ENCODE measurements around the gene RECK. TPM values are rescaled to one million over a fixed set of nuclear protein-coding genes. Genes with fewer than 3 reads are reported as not detected.

RECK gene
- total RNA-seq, 1 donor from 2014 or later = 11.1 TPM

DNA sequence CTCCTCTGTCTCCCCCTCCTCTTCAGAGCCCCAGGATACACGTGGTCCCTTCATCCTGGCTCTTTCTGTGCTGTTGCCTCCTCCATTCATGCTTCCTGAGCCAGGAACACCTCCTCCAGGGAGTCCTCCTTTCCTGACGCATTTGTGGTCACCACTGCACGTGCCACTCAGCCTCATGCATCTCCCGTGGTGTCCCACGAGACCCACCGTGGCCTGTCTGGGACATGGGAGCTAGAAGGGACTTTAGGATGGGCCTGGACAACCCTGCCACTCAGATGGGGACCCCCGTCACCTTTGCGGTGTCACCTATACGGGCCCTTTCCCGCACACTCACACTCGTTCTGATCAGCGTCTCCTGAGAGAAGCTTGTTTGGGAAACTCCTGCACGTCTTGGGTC, 106.5 kb downstream of the RECK start:
- peaks cover 21% of the 10 kb centered on the region for H3K36me3 Mint-ChIP-seq (ENCODE audit: unreplicated experiment)
- H3K4me3 Mint-ChIP-seq (ENCODE audit: unreplicated experiment) = no peak overlapping the region
- peaks cover 2% of the 10 kb centered on the region for H3K27me3 Mint-ChIP-seq (ENCODE audit: unreplicated experiment)
- peaks cover 7% of the 10 kb centered on the region for H3K9me3 Mint-ChIP-seq (ENCODE audit: unreplicated experiment)
- H3K4me1 Mint-ChIP-seq (ENCODE audit: low read depth, unreplicated experiment) = peaks cover 36% of the 10 kb centered on the region
- H3K27ac Mint-ChIP-seq (ENCODE audit: unreplicated experiment) = peak overlapping the region; percentile 43
- TF ChIP-seq CTCF (IDR thresholded peaks at IDR 0.05; ENCODE audit: partially characterized antibody, unreplicated experiment) = no peak
- DNase-seq = no peak

- DNase-seq = no peak
- Mint-ChIP-seq H3K9me3 (ENCODE audit: unreplicated experiment) (peaks cover 3% of the 10 kb centered on the region), H3K36me3 (ENCODE audit: unreplicated experiment) (peaks cover 21% of the 10 kb centered on the region), H3K27ac (ENCODE audit: unreplicated experiment) (no peak overlapping the region), H3K27me3 (ENCODE audit: unreplicated experiment) (no peaks in the 10 kb centered on the region), H3K4me1 (ENCODE audit: low read depth, unreplicated experiment) (peaks cover 25% of the 10 kb centered on the region), H3K4me3 (ENCODE audit: unreplicated experiment) (no peak overlapping the region)
- no peak for TF ChIP-seq CTCF (IDR thresholded peaks at IDR 0.05; ENCODE audit: partially characterized antibody, unreplicated experiment)
These were observed 107.9 kb downstream of the RECK start for GRCh38 chr9:36144309-36145232.

DNA sequence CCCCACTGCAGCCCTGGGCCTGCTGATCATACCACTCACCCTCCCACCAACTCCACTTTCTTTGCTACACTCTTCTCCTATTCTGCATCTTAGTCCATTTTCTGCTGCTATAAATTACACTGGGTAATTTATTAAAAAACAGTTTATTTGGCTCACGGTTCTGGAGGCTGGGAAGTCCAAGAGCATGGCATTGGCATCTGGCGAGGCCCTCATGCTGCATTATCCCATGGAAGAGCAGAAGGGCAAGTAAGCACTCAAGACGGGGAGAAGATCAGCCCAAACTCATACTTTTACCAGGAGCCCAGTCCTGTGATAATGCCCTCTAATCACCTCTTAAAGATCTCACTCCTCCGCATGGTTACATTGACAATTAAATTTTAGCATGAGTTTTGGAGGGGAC, 109.3 kb downstream of the RECK start:
- no peak for TF ChIP-seq CTCF (IDR thresholded peaks at IDR 0.05; ENCODE audit: partially characterized antibody, unreplicated experiment)
- Mint-ChIP-seq H3K9me3 (ENCODE audit: unreplicated experiment) (peaks cover 3% of the 10 kb centered on the region), H3K27ac (ENCODE audit: unreplicated experiment) (no peak overlapping the region), H3K4me3 (ENCODE audit: unreplicated experiment) (no peak overlapping the region), H3K27me3 (ENCODE audit: unreplicated experiment) (no peaks in the 10 kb centered on the region), H3K36me3 (ENCODE audit: unreplicated experiment) (peaks cover 21% of the 10 kb centered on the region), H3K4me1 (ENCODE audit: low read depth, unreplicated experiment) (peaks cover 15% of the 10 kb centered on the region)
- no peak for DNase-seq

DNA sequence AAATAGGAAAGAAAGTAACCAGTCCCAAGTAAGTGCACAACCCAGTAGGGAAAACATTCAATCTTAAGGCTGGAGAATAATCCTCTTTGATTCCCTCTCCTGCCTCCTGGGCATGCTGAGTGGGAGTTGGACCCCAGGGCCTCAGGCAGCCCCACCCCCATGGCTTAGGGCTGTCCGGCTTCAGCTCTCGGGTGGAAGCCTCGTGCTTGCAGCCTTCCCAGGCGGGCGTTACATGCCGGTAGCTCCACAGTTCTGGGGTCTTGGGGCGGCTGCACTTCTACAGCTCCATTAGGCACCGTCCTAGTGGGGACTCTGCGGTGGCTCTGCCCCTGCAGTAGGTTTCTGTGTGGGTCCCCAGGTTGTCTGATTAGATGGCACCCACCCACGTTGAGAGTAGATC, 109.9 kb downstream of the RECK start:
- no peak for TF ChIP-seq CTCF (IDR thresholded peaks at IDR 0.05; ENCODE audit: partially characterized antibody, unreplicated experiment)
- Mint-ChIP-seq H3K4me1 (ENCODE audit: low read depth, unreplicated experiment) (peaks cover 10% of the 10 kb centered on the region), H3K9me3 (ENCODE audit: unreplicated experiment) (peaks cover 3% of the 10 kb centered on the region), H3K36me3 (ENCODE audit: unreplicated experiment) (peaks cover 21% of the 10 kb centered on the region), H3K4me3 (ENCODE audit: unreplicated experiment) (no peak overlapping the region), H3K27ac (ENCODE audit: unreplicated experiment) (no peak overlapping the region), H3K27me3 (ENCODE audit: unreplicated experiment) (no peaks in the 10 kb centered on the region)
- DNase-seq = no peak
